NCI-H2029 (cell line): ENCODE measurements around the gene TMEM88.

Experiments
- DNase-seq: peaks from one replicate; lab custom pipeline; 2025; lab: John Stamatoyannopoulos, UW

The TMEM88 gene

GRCh38 chr17:7843536-7844291, 11.2 kb upstream of the TMEM88 start:
- peak; percentile 64 for DNase-seq

- peak; percentile 65 for DNase-seq
These were observed 10.3 kb upstream of the TMEM88 start for GRCh38 chr17:7844292-7845154.

GRCh38 chr17:7845359-7846062, 9.4 kb upstream of the TMEM88 start:
- no peak for DNase-seq

- no peak for DNase-seq
These were observed 8.7 kb upstream of the TMEM88 start for GRCh38 chr17:7846063-7846735.

- DNase-seq = no peak
These were observed 7.9 kb upstream of the TMEM88 start for GRCh38 chr17:7846765-7847661.

- no peak for DNase-seq
These were observed 6.7 kb upstream of the TMEM88 start for GRCh38 chr17:7848131-7848579.

GRCh38 chr17:7848739-7849129, 6.1 kb upstream of the TMEM88 start:
- no peak for DNase-seq

GRCh38 chr17:7849130-7849750, 5.6 kb upstream of the TMEM88 start:
- no peak for DNase-seq

- DNase-seq = no peak
These were observed 4.9 kb upstream of the TMEM88 start for GRCh38 chr17:7849751-7850504.

GRCh38 chr17:7850701-7851437, 4.0 kb upstream of the TMEM88 start:
- no peak for DNase-seq

- peak; percentile 84 for DNase-seq
These were observed 3.2 kb upstream of the TMEM88 start for GRCh38 chr17:7851438-7852261.

GRCh38 chr17:7852262-7852670, 2.6 kb upstream of the TMEM88 start:
- no peak for DNase-seq

GRCh38 chr17:7852919-7853690, 1.8 kb upstream of the TMEM88 start:
- DNase-seq = no peak

GRCh38 chr17:7853691-7854038, 1.2 kb upstream of the TMEM88 start:
- no peak for DNase-seq

- DNase-seq = no peak
These were observed 638 bp upstream of the TMEM88 start for GRCh38 chr17:7854078-7854777.

GRCh38 chr17:7855660-7856010, 769 bp downstream of the TMEM88 start:
- no peak for DNase-seq
